ENCODE data around the gene IL33. TPM values are rescaled to one million over a fixed set of nuclear protein-coding genes. Genes with fewer than 3 reads are reported as not detected.

Gene IL33
- total RNA-seq, 2 experiments from 2014 or later: not detected

DNA sequence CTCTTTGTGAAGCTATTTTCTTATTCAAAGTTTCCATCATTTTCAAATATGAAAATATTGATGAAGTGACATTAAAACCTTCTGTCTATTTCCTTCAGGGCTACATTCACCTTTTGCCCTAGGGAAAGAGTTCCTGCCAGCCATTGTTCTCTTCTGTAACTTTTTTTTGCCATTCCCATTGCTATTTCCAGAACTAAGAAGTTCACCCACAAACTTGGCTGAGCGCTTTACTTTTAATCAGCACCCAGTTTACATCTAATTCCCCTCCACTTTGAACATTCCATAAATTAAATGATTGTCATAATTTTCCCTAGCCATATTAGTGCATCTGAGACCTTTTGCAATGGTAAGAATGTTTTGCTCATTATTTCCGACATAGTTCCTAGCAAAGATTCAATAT lies 4.4 kb downstream of the IL33 start:
- intact Hi-C loops (cut with micrococcal nuclease): no loop called here
- TF ChIP-seq, protein P1, sequence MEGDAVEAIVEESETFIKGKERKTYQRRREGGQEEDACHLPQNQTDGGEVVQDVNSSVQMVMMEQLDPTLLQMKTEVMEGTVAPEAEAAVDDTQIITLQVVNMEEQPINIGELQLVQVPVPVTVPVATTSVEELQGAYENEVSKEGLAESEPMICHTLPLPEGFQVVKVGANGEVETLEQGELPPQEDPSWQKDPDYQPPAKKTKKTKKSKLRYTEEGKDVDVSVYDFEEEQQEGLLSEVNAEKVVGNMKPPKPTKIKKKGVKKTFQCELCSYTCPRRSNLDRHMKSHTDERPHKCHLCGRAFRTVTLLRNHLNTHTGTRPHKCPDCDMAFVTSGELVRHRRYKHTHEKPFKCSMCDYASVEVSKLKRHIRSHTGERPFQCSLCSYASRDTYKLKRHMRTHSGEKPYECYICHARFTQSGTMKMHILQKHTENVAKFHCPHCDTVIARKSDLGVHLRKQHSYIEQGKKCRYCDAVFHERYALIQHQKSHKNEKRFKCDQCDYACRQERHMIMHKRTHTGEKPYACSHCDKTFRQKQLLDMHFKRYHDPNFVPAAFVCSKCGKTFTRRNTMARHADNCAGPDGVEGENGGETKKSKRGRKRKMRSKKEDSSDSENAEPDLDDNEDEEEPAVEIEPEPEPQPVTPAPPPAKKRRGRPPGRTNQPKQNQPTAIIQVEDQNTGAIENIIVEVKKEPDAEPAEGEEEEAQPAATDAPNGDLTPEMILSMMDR (IDR thresholded peaks at IDR 0.05): no peak
- ChIA-PET POLR2A (no interaction called here), CTCF (no interaction called here)
- H3K9me3 Mint-ChIP-seq: no peaks in the 10 kb centered on the region
- ATAC-seq (no peak), DNase-seq (no peak)
- H3K27ac Mint-ChIP-seq: no peak overlapping the region
- no peaks in the 10 kb centered on the region for H3K4me1 Mint-ChIP-seq (ENCODE audit: low read depth)
- peaks cover 23% of the 10 kb centered on the region for H3K27me3 Mint-ChIP-seq
- no peak overlapping the region for H3K4me3 Mint-ChIP-seq
- H3K36me3 Mint-ChIP-seq (ENCODE audit: low read depth): no peaks in the 10 kb centered on the region

DNA sequence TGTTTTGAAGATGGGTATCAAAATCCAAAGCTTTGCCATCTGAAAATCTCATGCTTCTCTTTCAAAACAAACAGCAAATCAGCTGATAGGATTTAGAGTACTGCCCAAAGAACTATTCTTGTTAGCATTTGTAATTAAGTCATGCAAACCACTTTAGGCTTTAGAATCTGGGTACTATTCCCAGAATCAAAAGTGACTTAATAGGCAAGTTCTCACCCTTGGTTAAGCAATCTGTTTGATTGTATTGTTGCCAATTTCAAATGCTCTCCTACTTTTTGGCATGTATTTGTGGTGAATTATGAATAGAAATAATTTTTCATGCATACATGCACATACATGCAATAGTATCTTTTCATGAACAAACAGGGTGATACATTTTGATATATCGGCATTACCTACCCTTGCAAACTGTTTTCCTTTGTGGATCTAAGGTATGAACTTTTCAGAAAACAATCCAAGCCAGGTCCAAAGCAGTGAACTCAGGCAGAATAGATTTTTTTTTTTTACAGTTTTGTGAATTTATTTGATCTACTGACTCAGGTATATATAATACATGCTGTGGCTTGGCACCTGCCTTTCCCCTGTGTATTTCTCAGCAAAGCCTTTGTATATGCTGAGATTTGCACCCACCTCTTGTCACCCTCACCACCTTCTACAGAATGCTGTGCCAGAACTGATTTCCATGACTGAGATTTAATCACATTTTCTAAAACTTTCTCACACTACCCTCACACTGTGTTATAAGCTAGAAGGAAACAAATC lies 9.0 kb downstream of the IL33 start:
- POLR2A ChIA-PET: no interaction called here
- H3K9me3 Mint-ChIP-seq: no peaks in the 10 kb centered on the region
- peaks cover 15% of the 10 kb centered on the region for H3K27me3 Mint-ChIP-seq
- TF ChIP-seq, protein P1 (IDR thresholded peaks at IDR 0.05): no peak
- CTCF ChIA-PET: no interaction called here
- no peaks in the 10 kb centered on the region for H3K4me1 Mint-ChIP-seq (ENCODE audit: low read depth)
- H3K4me3 Mint-ChIP-seq: no peak overlapping the region
- H3K36me3 Mint-ChIP-seq (ENCODE audit: low read depth): no peaks in the 10 kb centered on the region
- intact Hi-C loops (cut with micrococcal nuclease): no loop called here
- ATAC-seq (no peak), DNase-seq (no peak)
- H3K27ac Mint-ChIP-seq: no peak overlapping the region

- Mint-ChIP-seq H3K4me3 (no peak overlapping the region), H3K27ac (no peak overlapping the region), H3K36me3 (ENCODE audit: low read depth) (no peaks in the 10 kb centered on the region), H3K9me3 (no peaks in the 10 kb centered on the region), H3K27me3 (peaks cover 12% of the 10 kb centered on the region), H3K4me1 (ENCODE audit: low read depth) (no peaks in the 10 kb centered on the region)
- DNase-seq (no peak), ATAC-seq (no peak)
- POLR2A ChIA-PET: no interaction called here
- TF ChIP-seq, protein P1 (IDR thresholded peaks at IDR 0.05): no peak
- CTCF ChIA-PET: no interaction called here
- intact Hi-C loops (cut with micrococcal nuclease): no loop called here
Observed at GRCh38 chr9:6226696-6227095, 11.1 kb downstream of the IL33 start.

GRCh38 chr9:6229186-6229585 lies 13.6 kb downstream of the IL33 start:
- POLR2A ChIA-PET: no interaction called here
- no peaks in the 10 kb centered on the region for H3K4me1 Mint-ChIP-seq (ENCODE audit: low read depth)
- no peak for DNase-seq
- no peak overlapping the region for H3K4me3 Mint-ChIP-seq
- no peak for ATAC-seq
- no peaks in the 10 kb centered on the region for H3K9me3 Mint-ChIP-seq
- intact Hi-C loops (cut with micrococcal nuclease): no loop called here
- no peaks in the 10 kb centered on the region for H3K36me3 Mint-ChIP-seq (ENCODE audit: low read depth)
- CTCF ChIA-PET: no interaction called here
- peaks cover 10% of the 10 kb centered on the region for H3K27me3 Mint-ChIP-seq
- TF ChIP-seq, protein P1 (IDR thresholded peaks at IDR 0.05): no peak
- H3K27ac Mint-ChIP-seq: no peak overlapping the region

DNA sequence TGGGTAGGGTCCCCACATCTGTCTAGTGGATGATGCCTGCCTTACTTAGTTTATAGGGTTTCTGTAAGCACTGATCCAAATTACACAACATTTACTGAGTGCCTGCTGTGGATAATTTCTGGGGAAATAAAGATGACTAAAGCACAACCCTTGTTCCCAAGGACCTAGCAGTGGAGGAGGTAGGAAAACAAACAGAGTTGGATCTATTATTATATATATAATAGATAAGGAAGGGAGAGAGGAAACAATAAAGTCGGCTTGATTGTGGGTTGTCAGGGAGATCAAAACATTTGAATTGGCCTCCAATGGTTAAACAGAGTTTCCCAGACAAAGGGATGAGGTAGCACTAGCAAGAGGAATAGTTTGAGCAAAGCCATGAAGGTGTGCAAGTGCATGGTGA lies 14.0 kb downstream of the IL33 start:
- no peak for DNase-seq
- no peak for ATAC-seq
- intact Hi-C loops (cut with micrococcal nuclease): no loop called here
- POLR2A ChIA-PET: no interaction called here
- CTCF ChIA-PET: no interaction called here
- H3K36me3 Mint-ChIP-seq (ENCODE audit: low read depth): no peaks in the 10 kb centered on the region
- no peak overlapping the region for H3K4me3 Mint-ChIP-seq
- H3K9me3 Mint-ChIP-seq: no peaks in the 10 kb centered on the region
- TF ChIP-seq, protein P1 (IDR thresholded peaks at IDR 0.05): no peak
- peaks cover 10% of the 10 kb centered on the region for H3K27me3 Mint-ChIP-seq
- no peaks in the 10 kb centered on the region for H3K4me1 Mint-ChIP-seq (ENCODE audit: low read depth)
- H3K27ac Mint-ChIP-seq: no peak overlapping the region
